ENCODE data around the gene HNRNPM. TPM values are rescaled to one million over a fixed set of nuclear protein-coding genes. Genes with fewer than 3 reads are reported as not detected.

HNRNPM gene
- total and polyA plus RNA-seq, 11 donors: 43.4 to 183 (median 95.3) TPM

GRCh38 chr19:8452446-8453123, 7.8 kb downstream of the HNRNPM start:
- ATAC-seq: no peak
- no peak for TF ChIP-seq CTCF (IDR thresholded peaks at IDR 0.05)
- TF ChIP-seq POLR2A (IDR thresholded peaks at IDR 0.05): no peak
- peaks cover 7 to 97% (median 85%) of the 10 kb centered on the region in 12 donors for H3K4me1 ChIP-seq
- peaks cover 0 to 53% (median 40%) of the 10 kb centered on the region in 9 donors for H3K36me3 ChIP-seq
- intact Hi-C loops (cut with DNase I): no loop called here
- H3K4me3 ChIP-seq: no peak overlapping the region
- no peaks in the 10 kb centered on the region for H3K27me3 ChIP-seq
- H3K9me3 ChIP-seq: no peaks in the 10 kb centered on the region
- no peak for DNase-seq
- 46 to 54% (median 52%) methylated on average over 4 of the region's 4 CpGs for WGBS, 4 donors
- H3K27ac ChIP-seq: no peak overlapping the region

- 71 to 76% (median 75%) methylated on average over 5 to 6 of the region's 6 CpGs for WGBS, 4 donors
- H3K4me1 ChIP-seq: peaks cover 3 to 96% (median 85%) of the 10 kb centered on the region in 12 donors
- no peaks in the 10 kb centered on the region for H3K9me3 ChIP-seq
- H3K4me3 ChIP-seq: no peak overlapping the region
- DNase-seq (no peak), ATAC-seq (no peak)
- intact Hi-C loops (cut with DNase I): no loop called here
- no peaks in the 10 kb centered on the region for H3K27me3 ChIP-seq
- TF ChIP-seq POLR2A (IDR thresholded peaks at IDR 0.05) (no peak), CTCF (IDR thresholded peaks at IDR 0.05) (no peak)
- no peak overlapping the region for H3K27ac ChIP-seq
- H3K36me3 ChIP-seq: peaks cover 0 to 56% (median 36%) of the 10 kb centered on the region in 9 donors
Observed at GRCh38 chr19:8453616-8454015, 8.8 kb downstream of the HNRNPM start.

GRCh38 chr19:8454218-8454617, 9.4 kb downstream of the HNRNPM start:
- Histone ChIP-seq H3K27me3 (no peaks in the 10 kb centered on the region), H3K36me3 (peaks cover 0 to 61% (median 36%) of the 10 kb centered on the region in 9 donors), H3K4me3 (no peak overlapping the region), H3K9me3 (no peaks in the 10 kb centered on the region), H3K27ac (no peak overlapping the region), H3K4me1 (peaks cover 6 to 96% (median 85%) of the 10 kb centered on the region in 12 donors)
- WGBS, 4 donors: 33 to 52% (median 39%) methylated on average over 1 of the region's 1 CpG
- DNase-seq (no peak), ATAC-seq (no peak)
- no peak for TF ChIP-seq CTCF (IDR thresholded peaks at IDR 0.05)
- intact Hi-C loops (cut with DNase I): no loop called here

GRCh38 chr19:8455018-8455417, 10.2 kb downstream of the HNRNPM start:
- H3K4me3 ChIP-seq: no peak overlapping the region
- WGBS, 4 donors: 65 to 76% (median 74%) methylated on average over 5 of the region's 5 CpGs
- H3K9me3 ChIP-seq: no peaks in the 10 kb centered on the region
- H3K4me1 ChIP-seq: peaks cover 11 to 99% (median 88%) of the 10 kb centered on the region in 12 donors
- no peak overlapping the region for H3K27ac ChIP-seq
- ATAC-seq (no peak), DNase-seq (no peak)
- H3K36me3 ChIP-seq: peaks cover 0 to 64% (median 36%) of the 10 kb centered on the region in 9 donors
- intact Hi-C loops (cut with DNase I): loop anchor here in 1 of 10 donors (5.0 kb wide), 1 partner anchor 52 kb away; no protein-coding TSS in a partner anchor
- H3K27me3 ChIP-seq: no peaks in the 10 kb centered on the region
- TF ChIP-seq CTCF (IDR thresholded peaks at IDR 0.05) (no peak), POLR2A (IDR thresholded peaks at IDR 0.05) (no peak)
